Esophagus squamous epithelium (tissue), 5 donors: ENCODE data around the gene NAV3. TPM values are rescaled to one million over a fixed set of nuclear protein-coding genes. Genes with fewer than 3 reads are reported as not detected.

Source experiments
- DNase-seq: peaks from one replicate; lab custom pipeline; 2025; lab: John Stamatoyannopoulos, UW
- H3K27ac ChIP-seq, 4 donors: fragments of 200-600 bp; sonication (generic); one replicate each; pipeline ENCODE4 v1.5.1; 2016 to 2019; ENCODE audit warnings: mild to moderate bottlenecking in 1 of 4
- H3K27me3 ChIP-seq, 4 donors: fragments of 200-600 bp; sonication (generic); 1 replicate in 3 of 4; 2 replicates in 1 of 4; pipeline versions ENCODE4 v1.5.1 to v1.6.0; 2017 to 2021; ENCODE audit warnings: antibody characterized with exemption in 1 of 4
- H3K36me3 ChIP-seq, 3 donors: fragments of 200-600 bp; sonication (generic); one replicate each; pipeline ENCODE4 v1.5.1; 2016 to 2019
- H3K4me1 ChIP-seq, 3 donors: fragments of 200-600 bp; sonication (generic); one replicate each; pipeline ENCODE4 v1.5.1; 2017 to 2019
- H3K4me3 ChIP-seq, 4 donors: fragments of 200-600 bp; sonication (generic); 1 replicate in 3 of 4; 2 replicates in 1 of 4; pipeline ENCODE4 v1.5.1; 2016 to 2019; ENCODE audit warnings: mild to moderate bottlenecking in 2 of 4, moderate library complexity in 1 of 4
- H3K9me3 ChIP-seq, 3 donors: fragments of 200-600 bp; sonication (generic); one replicate each; pipeline ENCODE4 v1.5.1; 2016 to 2019
- CTCF ChIP-seq, 6 experiments: fragments of 450-650 bp in 4 of 6; fragments of 200-600 bp in 2 of 6; sonication (generic) in 2 of 6; IDR thresholded peaks; one replicate each; pipeline ENCODE4 v1.5.1; 2016 to 2019; ENCODE audit warnings: antibody characterized with exemption in 6 of 6, mild to moderate bottlenecking in 4 of 6, moderate library complexity in 4 of 6
- POLR2A ChIP-seq, 4 donors: fragments of 450-650 bp; IDR thresholded peaks; one replicate each; pipeline ENCODE4 v1.6.1; 2017; ENCODE audit warnings: antibody characterized with exemption in 4 of 4, mild to moderate bottlenecking in 4 of 4, moderate library complexity in 3 of 4
- WGBS, 2 donors: methylation state at CpG; one replicate each; pipeline ENCODE4 v1.1.5; 2018; 5-methylcytosine and 5-hydroxymethylcytosine counted together
- intact Hi-C: fragments of 100-400 bp; cut with DNase I; formaldehyde crosslinking; loops from one replicate; pipeline ENCODE4 v1.15.0; 2022
- total RNA-seq, 4 donors: library from RNA; depleted of rRNA; stranded (reverse); fragments of >200 nt; gene quantifications; one replicate each; pipeline ENCODE4 v1.1.0, GENCODE V29; 2016
- donor health status: DM: yes; HTN: yes; CAD: no.

The NAV3 gene
- total RNA-seq, 4 donors from 2014 or later: 0.34 to 4.6 (median 3.2) TPM

DNA sequence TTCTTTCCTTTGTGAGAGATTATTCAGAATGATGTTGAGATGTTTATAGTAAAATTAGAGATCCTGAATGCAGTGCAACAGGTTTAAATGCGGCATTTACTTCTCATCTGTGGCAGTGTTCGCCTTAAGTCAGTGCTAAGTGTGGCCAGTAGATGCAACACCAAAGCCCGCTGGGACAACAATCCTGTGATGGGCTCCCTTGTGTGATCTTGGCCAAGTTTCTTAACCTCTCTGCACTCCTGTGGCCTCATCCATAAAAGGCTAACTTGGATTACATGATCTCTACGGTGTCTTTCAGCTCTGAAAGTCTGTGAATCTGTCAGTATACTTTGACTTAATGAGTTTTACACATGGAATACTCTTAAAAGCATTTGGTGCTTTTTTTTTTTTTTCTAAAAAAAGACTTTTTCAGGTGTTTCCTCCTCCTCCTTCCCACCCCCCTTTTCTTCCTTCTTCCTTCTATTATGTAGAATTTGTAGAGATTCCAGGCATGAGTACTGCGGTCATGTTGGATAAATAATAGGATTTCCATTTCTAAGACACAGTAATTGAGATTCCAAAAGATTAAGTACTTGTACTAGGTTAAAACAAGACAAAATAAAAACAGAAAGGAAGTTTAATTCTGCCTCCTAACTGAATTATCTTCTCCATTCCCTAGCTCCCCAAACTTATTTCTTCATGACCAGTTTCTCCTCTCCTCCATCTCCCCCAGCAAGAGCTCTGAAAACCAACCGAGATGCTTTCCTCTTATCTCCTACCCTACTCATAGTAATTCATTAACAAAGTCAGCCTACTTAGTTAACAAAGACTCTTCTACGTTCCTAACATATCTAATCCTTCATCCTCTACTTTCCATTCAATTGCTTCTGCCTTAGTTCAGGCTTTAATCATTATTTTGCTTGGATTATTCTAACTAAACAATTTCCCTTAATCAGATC, 42.2 kb upstream of the NAV3 start:
- no peak overlapping the region for H3K27ac ChIP-seq
- no peaks in the 10 kb centered on the region for H3K9me3 ChIP-seq
- H3K27me3 ChIP-seq: no peaks in the 10 kb centered on the region
- intact Hi-C loops: no loop called here
- no peak for TF ChIP-seq POLR2A (IDR thresholded peaks at IDR 0.05)
- no peak for TF ChIP-seq CTCF (IDR thresholded peaks at IDR 0.05)
- H3K36me3 ChIP-seq: no peaks in the 10 kb centered on the region
- no peak overlapping the region for H3K4me3 ChIP-seq
- 48 to 49% methylated on average over 7 of the region's 7 CpGs for WGBS, 2 donors
- no peak for DNase-seq
- no peaks in the 10 kb centered on the region for H3K4me1 ChIP-seq

DNA sequence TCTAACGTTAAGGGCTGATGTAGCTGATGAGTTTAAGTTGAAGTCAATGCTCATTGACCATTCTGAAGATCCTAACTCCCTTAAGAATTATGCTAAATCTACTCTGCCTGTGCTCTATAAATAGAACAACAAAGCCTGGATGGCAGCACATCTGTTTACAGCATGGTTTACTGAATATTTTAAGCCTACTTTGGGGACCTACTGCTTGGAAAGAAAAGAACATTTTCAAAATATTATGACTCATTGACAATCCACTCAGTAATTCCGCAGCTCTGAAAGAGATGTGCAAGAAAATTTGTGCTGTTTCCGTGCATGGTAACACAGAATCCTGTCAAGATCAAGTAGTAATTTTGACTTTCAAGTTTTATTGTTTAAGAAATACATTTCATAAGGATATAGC, 35.0 kb upstream of the NAV3 start:
- H3K9me3 ChIP-seq: no peaks in the 10 kb centered on the region
- no peaks in the 10 kb centered on the region for H3K27me3 ChIP-seq
- no peak overlapping the region for H3K4me3 ChIP-seq
- intact Hi-C loops: no loop called here
- TF ChIP-seq CTCF (IDR thresholded peaks at IDR 0.05): no peak
- no peak for TF ChIP-seq POLR2A (IDR thresholded peaks at IDR 0.05)
- no peaks in the 10 kb centered on the region for H3K4me1 ChIP-seq
- no peaks in the 10 kb centered on the region for H3K36me3 ChIP-seq
- H3K27ac ChIP-seq: no peak overlapping the region
- 61 to 70% methylated on average over 3 of the region's 3 CpGs for WGBS, 2 donors
- no peak for DNase-seq

GRCh38 chr12:77796775-77797174, 33.9 kb upstream of the NAV3 start:
- intact Hi-C loops: no loop called here
- no peak overlapping the region for H3K4me3 ChIP-seq
- H3K36me3 ChIP-seq: no peaks in the 10 kb centered on the region
- 17 to 54% methylated on average over 1 of the region's 1 CpG for WGBS, 2 donors
- TF ChIP-seq POLR2A (IDR thresholded peaks at IDR 0.05): no peak
- TF ChIP-seq CTCF (IDR thresholded peaks at IDR 0.05): no peak
- DNase-seq: no peak
- no peaks in the 10 kb centered on the region for H3K9me3 ChIP-seq
- H3K27me3 ChIP-seq: no peaks in the 10 kb centered on the region
- no peak overlapping the region for H3K27ac ChIP-seq
- H3K4me1 ChIP-seq: no peaks in the 10 kb centered on the region

GRCh38 chr12:77800501-77800900, 30.2 kb upstream of the NAV3 start:
- 63 to 80% methylated on average over 2 of the region's 2 CpGs for WGBS, 2 donors
- Histone ChIP-seq H3K27ac (no peak overlapping the region), H3K9me3 (peaks cover 0 to 7% (median 6%) of the 10 kb centered on the region in 3 donors), H3K36me3 (no peaks in the 10 kb centered on the region), H3K4me3 (no peak overlapping the region), H3K27me3 (no peaks in the 10 kb centered on the region), H3K4me1 (no peaks in the 10 kb centered on the region)
- intact Hi-C loops: no loop called here
- DNase-seq: no peak
- no peak for TF ChIP-seq CTCF (IDR thresholded peaks at IDR 0.05)
- TF ChIP-seq POLR2A (IDR thresholded peaks at IDR 0.05): no peak

DNA sequence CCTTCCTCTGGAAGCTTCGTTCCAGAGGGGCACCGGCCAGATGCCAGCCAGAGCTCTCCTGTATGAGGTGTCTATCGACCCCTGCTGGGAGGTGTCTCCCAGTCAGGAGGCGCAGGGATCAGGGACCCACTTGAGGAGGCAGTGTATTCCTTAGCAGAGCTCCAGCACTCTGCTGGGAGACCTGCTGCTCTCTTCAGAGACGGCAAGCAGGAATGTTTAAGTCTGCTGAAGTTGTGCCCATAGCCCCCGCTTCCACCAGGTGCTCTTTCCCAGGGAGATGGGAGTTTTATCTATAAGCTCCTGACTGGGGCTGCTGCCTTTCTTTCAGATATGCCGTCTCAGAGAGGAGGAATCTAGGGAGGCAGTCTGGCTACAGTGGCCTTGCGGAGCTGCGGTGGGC, 22.2 kb upstream of the NAV3 start:
- no peak for DNase-seq
- Histone ChIP-seq H3K36me3 (no peaks in the 10 kb centered on the region), H3K4me3 (no peak overlapping the region), H3K4me1 (no peaks in the 10 kb centered on the region), H3K27ac (no peak overlapping the region), H3K9me3 (peaks cover 0 to 6% (median 4%) of the 10 kb centered on the region in 3 donors), H3K27me3 (no peaks in the 10 kb centered on the region)
- intact Hi-C loops: no loop called here
- 93 to 94% methylated on average over 2 to 5 of the region's 9 CpGs for WGBS, 2 donors
- TF ChIP-seq POLR2A (IDR thresholded peaks at IDR 0.05) (no peak), CTCF (IDR thresholded peaks at IDR 0.05) (no peak)
